C1 segment of cervical spinal cord (tissue), 14 donors: ENCODE results near the gene DLX2.
"Not testable (repeated sequence)": the region's sequence is repeated elsewhere in the genome, so short reads cannot be mapped to it uniquely, and the experiment has no call there.

Source experiments
- DNase-seq, 14 donors: peaks; one replicate each; lab custom pipeline; 2025; lab: John Stamatoyannopoulos, UW

Gene DLX2

GRCh38 chr2:172102391-172103359, at the start of gene DLX2:
TSS of gene DLX2 (minus strand) at chr2:172102900. CDS start at chr2:172102538, 362 bp downstream.
- peak in 10 of 14 donors; percentile 13 to 44 (median 25) for DNase-seq

DNA sequence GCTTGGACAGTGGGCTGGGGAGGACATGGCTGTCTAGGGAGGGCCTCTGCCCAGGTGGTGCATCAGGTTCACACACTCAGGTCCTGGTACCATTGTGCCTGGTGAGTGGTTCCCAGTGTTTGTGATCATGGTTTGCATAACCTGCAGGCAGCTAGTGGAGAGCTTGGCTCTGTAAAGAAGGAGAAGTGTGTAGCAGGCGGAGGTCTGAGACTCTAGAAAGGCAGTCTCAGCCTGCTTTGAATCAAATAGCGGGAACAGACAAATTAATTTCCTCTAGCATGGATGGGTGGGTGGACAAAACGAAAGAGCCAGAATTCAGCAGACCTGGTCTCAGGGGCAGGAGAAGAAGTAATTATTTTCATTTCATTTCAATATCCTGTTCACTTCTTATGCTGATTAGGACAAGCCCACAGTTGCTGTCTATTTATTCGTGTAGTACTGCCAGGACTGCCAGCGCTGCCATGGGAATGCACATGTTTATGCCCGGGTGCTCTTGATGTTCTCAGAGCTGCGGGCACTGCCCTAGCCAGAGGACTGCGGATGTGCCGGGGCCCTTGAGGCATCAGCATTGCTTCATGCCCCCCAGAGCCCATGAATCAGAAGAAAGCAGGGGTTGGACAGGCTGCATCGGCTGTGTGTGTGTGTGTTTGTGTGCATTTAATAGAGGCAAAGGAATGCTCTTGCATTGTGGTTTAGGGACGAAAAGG, 45.4 kb upstream of the DLX2 start:
- peak in 1 of 14 donors; percentile 2 for DNase-seq

GRCh38 chr2:172143817-172144216, 41.1 kb upstream of the DLX2 start:
- no peak for DNase-seq

GRCh38 chr2:172138727-172139126, 36.0 kb upstream of the DLX2 start:
- not testable (repeated sequence) for DNase-seq

GRCh38 chr2:172137943-172138342, 35.2 kb upstream of the DLX2 start:
- no peak for DNase-seq

- DNase-seq, result no peak
Observed at GRCh38 chr2:172137109-172137508, 34.4 kb upstream of the DLX2 start.

DNA sequence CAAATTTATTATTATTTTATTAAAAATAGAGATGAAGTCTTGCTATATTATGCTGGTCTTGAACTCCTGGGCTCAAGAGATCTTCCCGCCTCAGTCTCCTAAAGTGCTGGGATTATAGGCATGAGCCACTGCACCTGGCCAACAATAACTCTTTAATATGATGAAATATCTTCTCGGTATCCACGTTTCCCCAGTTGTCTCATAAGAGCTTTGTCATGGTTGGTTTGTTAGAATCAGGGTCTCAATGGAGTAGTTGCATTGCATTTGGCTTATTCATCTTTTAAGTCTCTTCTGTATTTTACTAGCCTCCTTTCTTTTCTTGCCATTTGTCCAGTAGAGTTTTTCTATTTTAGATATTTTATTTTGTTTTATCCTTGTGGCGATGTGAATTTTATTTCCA, 32.7 kb upstream of the DLX2 start:
- no peak for DNase-seq

GRCh38 chr2:172134270-172134669, 31.6 kb upstream of the DLX2 start:
- no peak for DNase-seq

DNA sequence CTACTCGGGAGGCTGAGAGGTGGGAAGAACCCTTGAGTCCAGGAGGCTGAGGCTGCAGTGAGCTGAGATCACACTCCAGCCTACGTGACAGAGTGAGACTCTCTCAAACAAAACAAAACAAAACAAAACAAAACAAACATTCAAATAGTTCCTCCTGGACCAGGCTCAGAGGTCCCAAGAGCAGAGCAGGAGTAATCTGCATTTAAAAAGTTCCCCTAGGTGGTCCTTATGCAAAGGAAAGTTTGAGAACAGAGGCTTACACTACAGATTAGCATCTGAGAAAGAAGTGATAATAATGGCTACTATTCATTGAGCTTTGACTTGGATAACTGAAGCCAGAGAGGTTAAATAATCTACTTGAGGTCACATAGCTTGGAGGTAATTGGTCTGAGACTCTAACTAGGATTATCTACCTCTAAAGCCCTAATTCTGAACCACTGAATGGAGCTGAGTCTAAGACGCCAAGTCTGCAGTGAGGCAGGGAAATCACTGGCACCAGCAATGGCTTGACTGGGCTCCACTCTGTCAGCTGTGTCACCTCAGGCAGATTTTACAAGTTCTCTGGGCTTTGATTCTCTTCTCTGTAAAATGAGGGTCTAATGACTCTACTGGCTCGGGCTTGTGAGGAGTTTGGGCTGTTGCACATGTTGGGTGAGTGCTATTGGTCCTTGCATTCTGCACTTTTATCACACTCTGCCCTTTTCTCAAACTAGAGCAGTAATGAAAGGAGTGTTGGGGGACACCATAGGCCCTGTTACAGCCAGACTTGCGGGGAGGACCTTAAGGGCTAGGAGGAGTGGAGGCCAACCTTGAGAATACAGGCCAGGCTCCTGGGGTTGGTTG, 29.2 kb upstream of the DLX2 start:
- DNase-seq, result no peak

GRCh38 chr2:172129404-172129803, 26.7 kb upstream of the DLX2 start:
- no peak for DNase-seq

- no peak for DNase-seq
Observed at GRCh38 chr2:172128484-172128883, 25.8 kb upstream of the DLX2 start.

DNA sequence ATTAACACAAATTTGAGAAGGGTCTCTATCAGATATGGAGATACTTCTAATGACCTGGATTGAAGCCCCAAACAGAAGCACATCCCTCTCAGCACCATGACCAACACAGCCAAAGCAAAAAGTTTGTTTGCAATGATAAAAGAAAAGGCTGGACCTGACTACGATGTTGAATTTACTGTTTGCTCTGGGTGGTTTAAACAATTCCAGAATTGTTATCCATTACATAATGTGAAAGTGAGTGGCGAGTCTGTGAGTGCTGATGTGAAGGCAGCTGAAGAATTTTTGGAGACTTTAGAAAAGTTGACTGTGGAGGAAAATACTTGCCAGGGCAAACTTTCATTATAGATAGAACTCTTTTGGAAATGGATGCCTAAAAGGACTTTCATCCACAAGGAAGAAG, 17.4 kb upstream of the DLX2 start:
- DNase-seq, result no peak

DNA sequence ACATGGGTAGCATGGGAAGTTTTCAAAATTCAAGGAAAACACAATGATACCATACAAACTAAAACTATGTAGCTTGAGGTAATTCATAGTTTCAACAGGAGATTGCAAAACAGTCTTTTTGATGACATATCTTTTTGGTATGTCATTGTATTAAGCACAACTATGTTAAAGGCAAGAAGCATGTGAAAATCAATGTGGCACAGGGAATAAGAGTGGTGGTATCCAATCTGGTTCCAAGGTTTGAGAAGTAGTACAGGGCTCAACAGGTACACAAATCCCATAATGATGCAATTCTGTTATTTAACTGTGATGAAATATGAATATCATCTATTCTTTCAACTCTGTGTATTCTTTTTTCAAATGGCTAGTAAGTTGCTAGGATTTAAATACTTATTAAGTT, 16.4 kb upstream of the DLX2 start:
- no peak for DNase-seq

DNA sequence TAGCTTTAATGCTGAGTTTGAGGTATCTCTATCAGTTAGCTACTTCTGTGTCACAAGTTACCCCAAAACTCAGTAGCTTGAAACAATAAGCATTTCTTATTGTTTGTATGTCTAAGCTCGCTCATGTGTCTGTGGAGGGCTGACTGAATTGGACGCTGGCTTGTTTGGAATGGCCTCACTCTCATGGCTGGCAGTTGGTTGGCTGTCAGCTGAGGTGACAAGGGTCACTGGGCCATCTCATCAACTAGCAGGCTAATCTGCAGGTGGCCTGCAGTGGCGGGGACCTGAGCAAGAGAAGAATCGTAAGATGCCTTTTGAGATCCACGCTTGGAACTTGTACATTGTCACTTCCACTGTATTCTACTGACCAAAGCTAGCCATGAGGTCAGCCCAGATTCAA, 13.4 kb upstream of the DLX2 start:
- DNase-seq, result no peak

- DNase-seq, result no peak
Observed at GRCh38 chr2:172114579-172114978, 11.9 kb upstream of the DLX2 start.

DNA sequence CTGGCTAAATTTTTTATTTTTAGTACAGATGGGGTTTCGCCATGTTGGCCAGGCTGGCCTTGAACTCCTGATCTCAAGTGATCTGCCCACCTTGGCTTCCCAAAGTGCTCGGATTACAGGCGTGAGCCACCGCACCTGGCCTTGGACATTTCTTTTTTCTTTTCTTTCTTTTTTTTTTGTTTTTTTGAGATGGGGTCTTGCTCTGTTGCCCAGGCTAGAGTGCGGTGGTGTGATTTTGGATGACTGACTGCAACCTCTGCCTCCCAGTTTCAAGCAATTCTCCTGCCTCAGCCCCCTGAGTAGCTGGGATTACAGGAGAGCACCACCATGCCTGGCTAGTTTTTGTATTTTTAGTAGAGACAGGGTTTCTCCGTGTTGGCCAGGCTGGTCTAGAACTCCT, 11.5 kb upstream of the DLX2 start:
- DNase-seq, result not testable (repeated sequence)

GRCh38 chr2:172113617-172114016, 10.9 kb upstream of the DLX2 start:
- no peak for DNase-seq

- DNase-seq, result no peak
Observed at GRCh38 chr2:172109988-172110811, 7.5 kb upstream of the DLX2 start.

GRCh38 chr2:172109256-172109987, 6.7 kb upstream of the DLX2 start:
- no peak for DNase-seq

DNA sequence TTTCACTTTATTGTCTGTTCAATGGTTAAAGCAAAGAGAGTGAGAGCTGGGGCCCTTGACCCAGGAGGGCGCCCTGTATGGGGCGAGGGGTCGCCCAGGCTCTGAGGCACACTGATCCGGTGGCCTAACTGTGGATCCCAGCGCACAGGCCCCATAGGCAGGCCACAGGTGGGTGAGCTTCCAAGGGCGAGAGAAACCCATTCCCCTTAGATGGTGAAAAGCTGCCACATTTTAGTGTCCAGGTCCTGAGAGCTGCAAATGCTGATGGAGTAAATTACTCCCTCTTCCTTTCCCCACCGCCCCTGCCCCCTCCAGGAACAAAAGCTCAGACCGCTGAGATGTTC, 5.9 kb upstream of the DLX2 start:
- DNase-seq, result no peak
